ENCODE results near the gene ADRA2C. TPM values are rescaled to one million over a fixed set of nuclear protein-coding genes. Genes with fewer than 3 reads are reported as not detected.

ADRA2C gene
- total RNA-seq (2022; extraction: Qiagen RNA extraction) = 6.8 to 10.8 TPM (median 9.7 TPM) in 5 replicates

DNA sequence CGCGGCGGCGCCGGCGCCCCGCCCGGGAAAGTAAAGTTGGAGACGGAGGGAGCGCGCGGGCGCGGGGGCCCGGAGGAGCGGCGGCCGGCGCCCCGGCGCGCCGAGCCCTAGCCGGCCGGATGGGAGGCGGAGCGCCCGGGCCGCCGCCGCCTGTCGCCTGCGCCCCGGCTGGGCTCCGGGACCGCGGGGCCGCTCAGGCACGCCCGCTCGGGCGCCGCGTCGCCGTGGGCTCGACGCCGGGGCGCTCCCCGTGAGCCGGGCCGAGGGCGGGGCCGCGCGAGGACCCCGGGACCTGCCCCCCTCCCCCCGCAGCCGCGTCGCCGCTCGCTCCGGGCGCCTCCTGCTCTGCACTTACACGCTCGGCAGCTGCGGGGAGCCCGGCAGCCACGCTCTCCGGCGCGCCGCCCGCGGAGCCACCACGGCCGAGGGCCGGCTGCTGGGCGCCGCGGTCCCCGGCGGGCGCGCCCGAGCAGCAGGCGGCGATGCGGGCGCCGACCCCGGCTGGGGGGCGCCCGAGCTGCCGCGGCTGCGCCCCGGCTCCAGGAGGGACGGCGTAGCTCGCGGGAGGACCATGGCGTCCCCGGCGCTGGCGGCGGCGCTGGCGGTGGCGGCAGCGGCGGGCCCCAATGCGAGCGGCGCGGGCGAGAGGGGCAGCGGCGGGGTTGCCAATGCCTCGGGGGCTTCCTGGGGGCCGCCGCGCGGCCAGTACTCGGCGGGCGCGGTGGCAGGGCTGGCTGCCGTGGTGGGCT, at the start of gene ADRA2C:
Gene ADRA2C (plus strand): TSS at position 350 of the 749 bp plus-strand sequence. CDS start 222 bp downstream, at position 572.

Other genes starting within 250 kb of the ADRA2C start
- gene LRPAP1, start 234.0 kb upstream of the ADRA2C start, total RNA-seq (2022; extraction: Qiagen RNA extraction) = 109 to 135 TPM (median 125 TPM) in 5 replicates

Data from A549 treated with Hydrocortisone at 1 μM for 4 hours (cell line).